Neutrophil (primary cell): Measurements from ENCODE around the gene GZMB.

Source experiments
- H3K27ac ChIP-seq: fragments of 200-600 bp; sonication (generic); 2 replicates; pipeline ENCODE4 v1.5.1; 2016; ENCODE audit warnings: mild to moderate bottlenecking, moderate library complexity
- H3K27me3 ChIP-seq: fragments of 200-600 bp; sonication (generic); 2 replicates; pipeline ENCODE4 v1.6.0; 2016; ENCODE audit warnings: mild to moderate bottlenecking
- H3K36me3 ChIP-seq: fragments of 200-600 bp; sonication (generic); 2 replicates; pipeline ENCODE4 v1.5.1; 2017
- H3K4me1 ChIP-seq, 2 experiments: fragments of 200-600 bp in 1 of 2; sonication (generic) in 1 of 2; 1 replicate in 1 of 2; 2 replicates in 1 of 2; pipeline versions ENCODE4 v1.5.1 to v1.6.1; 2013 to 2016; ENCODE audit warnings: low read depth in 1 of 2, low read length in 1 of 2, mild to moderate bottlenecking in 1 of 2, moderate library complexity in 1 of 2; ENCODE audit not compliant: control insufficient read depth in 1 of 2, insufficient read depth in 1 of 2
- H3K4me3 ChIP-seq, 2 experiments: fragments of 200-600 bp in 1 of 2; sonication (generic) in 1 of 2; 1 replicate in 1 of 2; 2 replicates in 1 of 2; pipeline ENCODE4 v1.5.1; 2013 to 2016; ENCODE audit warnings: low read depth in 1 of 2, low read length in 1 of 2, mild to moderate bottlenecking in 1 of 2, moderate library complexity in 1 of 2
- H3K9me3 ChIP-seq: fragments of 200-600 bp; sonication (generic); 2 replicates; pipeline ENCODE4 v1.5.1; 2016
- TF ChIP-seq, protein P1 (sequence below): fragments of 200-600 bp; sonication (generic); IDR thresholded peaks from 2 replicates; pipeline ENCODE4 v1.5.1; 2016; ENCODE audit warnings: antibody characterized with exemption

GZMB gene

DNA sequence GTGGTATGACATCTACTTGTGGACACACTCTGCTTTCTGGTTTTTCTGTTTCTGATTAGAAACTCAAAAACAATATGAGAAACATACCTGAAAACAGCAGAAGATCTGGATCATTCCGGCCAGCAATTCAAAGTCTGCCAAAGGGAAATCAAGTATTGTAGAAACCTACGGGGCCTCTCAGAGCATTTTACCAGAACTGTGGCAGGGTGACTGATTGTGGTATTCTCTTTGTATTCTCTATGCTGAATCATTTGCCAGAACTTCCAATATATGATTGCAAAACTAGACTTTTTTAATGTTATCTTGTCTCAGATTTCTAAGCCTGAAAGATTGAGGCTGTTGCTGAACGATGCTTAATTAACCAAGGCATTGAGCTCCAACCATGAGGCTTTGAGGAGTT is 5.9 kb upstream of the GZMB start:
- Histone ChIP-seq H3K36me3 (no peaks in the 10 kb centered on the region), H3K4me3 (no peak overlapping the region), H3K27me3 (no peaks in the 10 kb centered on the region), H3K4me1 (no peaks in the 10 kb centered on the region), H3K9me3 (no peaks in the 10 kb centered on the region), H3K27ac (no peak overlapping the region)
- TF ChIP-seq, protein P1, sequence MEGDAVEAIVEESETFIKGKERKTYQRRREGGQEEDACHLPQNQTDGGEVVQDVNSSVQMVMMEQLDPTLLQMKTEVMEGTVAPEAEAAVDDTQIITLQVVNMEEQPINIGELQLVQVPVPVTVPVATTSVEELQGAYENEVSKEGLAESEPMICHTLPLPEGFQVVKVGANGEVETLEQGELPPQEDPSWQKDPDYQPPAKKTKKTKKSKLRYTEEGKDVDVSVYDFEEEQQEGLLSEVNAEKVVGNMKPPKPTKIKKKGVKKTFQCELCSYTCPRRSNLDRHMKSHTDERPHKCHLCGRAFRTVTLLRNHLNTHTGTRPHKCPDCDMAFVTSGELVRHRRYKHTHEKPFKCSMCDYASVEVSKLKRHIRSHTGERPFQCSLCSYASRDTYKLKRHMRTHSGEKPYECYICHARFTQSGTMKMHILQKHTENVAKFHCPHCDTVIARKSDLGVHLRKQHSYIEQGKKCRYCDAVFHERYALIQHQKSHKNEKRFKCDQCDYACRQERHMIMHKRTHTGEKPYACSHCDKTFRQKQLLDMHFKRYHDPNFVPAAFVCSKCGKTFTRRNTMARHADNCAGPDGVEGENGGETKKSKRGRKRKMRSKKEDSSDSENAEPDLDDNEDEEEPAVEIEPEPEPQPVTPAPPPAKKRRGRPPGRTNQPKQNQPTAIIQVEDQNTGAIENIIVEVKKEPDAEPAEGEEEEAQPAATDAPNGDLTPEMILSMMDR, result no peak

DNA sequence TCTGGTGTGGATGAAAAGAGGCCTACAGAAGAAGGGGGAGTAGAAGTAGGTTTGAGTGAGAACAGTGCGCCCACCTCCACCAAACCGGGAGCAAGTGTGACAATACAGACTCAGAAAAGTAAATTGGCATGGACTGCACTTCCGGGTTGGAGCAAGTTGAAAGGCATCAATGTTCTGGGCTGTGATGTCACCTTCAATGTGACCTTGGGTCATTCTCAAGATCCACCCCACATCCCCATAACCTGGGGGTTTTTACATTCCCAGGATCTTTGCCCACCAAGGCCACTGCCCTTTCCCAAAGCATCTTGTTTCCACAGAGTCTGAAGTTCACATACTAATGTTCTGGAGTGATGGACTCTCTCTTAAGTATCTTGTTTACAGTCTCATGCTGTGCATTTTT is 5.3 kb upstream of the GZMB start:
- TF ChIP-seq, protein P1, result no peak
- Histone ChIP-seq H3K27ac (no peak overlapping the region), H3K9me3 (no peaks in the 10 kb centered on the region), H3K27me3 (no peaks in the 10 kb centered on the region), H3K4me3 (no peak overlapping the region), H3K36me3 (no peaks in the 10 kb centered on the region), H3K4me1 (no peaks in the 10 kb centered on the region)

DNA sequence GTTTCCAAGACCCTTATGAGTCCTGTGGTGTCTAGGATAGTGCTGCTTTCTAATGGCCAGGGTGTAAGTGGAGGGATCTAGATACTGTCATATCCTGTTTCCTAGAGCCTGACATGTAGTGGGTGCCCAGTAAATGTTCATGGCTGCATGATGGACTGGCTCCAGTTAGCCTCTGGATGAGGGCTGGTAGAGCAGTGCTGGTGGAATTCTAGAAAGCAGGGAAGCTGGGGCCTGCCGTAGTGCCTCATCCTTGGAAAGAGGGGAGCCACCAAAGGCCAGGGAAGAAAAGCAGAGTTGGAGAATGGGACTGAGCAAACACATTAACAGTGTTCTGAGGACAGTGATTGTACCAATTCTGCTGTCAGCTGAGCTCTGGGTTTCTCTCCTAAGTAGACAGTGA is 637 bp downstream of the GZMB start:
- TF ChIP-seq, protein P1, result no peak
- H3K9me3 ChIP-seq, result no peaks in the 10 kb centered on the region
- no peaks in the 10 kb centered on the region for H3K27me3 ChIP-seq
- H3K4me3 ChIP-seq, result no peak overlapping the region
- no peaks in the 10 kb centered on the region for H3K36me3 ChIP-seq
- H3K27ac ChIP-seq, result no peak overlapping the region
- H3K4me1 ChIP-seq, result no peaks in the 10 kb centered on the region

DNA sequence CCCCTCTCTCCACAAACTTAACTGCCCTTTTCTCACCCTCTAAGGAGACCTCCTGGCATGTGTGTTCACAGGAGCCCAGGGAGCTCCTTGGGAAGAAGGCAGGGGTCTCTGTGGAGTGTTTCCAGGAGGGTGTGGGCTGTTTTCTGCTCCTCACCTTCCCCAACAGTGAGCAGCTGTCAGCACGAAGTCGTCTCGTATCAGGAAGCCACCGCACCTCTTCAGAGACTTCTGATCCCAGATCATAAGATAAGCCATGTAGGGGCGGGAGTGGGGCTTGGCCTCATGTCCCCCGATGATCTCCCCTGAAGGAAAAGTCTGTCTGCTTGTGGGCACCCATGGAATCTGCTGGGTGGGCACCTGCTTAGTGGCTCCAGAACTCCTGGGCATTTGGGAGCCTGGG is 1.2 kb downstream of the GZMB start:
- Histone ChIP-seq H3K9me3 (no peaks in the 10 kb centered on the region), H3K27ac (no peak overlapping the region), H3K36me3 (no peaks in the 10 kb centered on the region), H3K27me3 (no peaks in the 10 kb centered on the region), H3K4me3 (no peak overlapping the region), H3K4me1 (no peaks in the 10 kb centered on the region)
- TF ChIP-seq, protein P1, result no peak

DNA sequence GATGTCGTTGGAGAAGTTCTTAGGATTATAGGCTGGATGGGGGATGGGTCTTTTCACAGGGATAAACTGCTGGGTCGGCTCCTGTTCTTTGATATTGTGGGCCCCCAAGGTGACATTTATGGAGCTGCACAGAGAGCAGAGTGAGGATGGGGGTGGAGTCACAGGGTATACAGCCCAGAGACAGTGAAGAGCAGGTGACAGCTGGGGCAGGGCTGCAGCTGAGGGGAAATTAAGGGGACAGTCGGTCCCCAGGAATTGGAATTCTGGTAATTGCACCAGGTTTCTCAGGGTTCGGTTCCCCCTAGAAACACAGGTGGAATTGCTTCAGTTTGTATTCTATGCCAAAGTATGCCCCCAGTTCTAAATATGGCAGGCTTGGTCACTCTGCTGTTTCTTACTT is 1.7 kb downstream of the GZMB start:
- Histone ChIP-seq H3K9me3 (no peaks in the 10 kb centered on the region), H3K27ac (no peak overlapping the region), H3K4me3 (no peak overlapping the region), H3K36me3 (no peaks in the 10 kb centered on the region), H3K4me1 (no peaks in the 10 kb centered on the region), H3K27me3 (no peaks in the 10 kb centered on the region)
- TF ChIP-seq, protein P1, result no peak

DNA sequence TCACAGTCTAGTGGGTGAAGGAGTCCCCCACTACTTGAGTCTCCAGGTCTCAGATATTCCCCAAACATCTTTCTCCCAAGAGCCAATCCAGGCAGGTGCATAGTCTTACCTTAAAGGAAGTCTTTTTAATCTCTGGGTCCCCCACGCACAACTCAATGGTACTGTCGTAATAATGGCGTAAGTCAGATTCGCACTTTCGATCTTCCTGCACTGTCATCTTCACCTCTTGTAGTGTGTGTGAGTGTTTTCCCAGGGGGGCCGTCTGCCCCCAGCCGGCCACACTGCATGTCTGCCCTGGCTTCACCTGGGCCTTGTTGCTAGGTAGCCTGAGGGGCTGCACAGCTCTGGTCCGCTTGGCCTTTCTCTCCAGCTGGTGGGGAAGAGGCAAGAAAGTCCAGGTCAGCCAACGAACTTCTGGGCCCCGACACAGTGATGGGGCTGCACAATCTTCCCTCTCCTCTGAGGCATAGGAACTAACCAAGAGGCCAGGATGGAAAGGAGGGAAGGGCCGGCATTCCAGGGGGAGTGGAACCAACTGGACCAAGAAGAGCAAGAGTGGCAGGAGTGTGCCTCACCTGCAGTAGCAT is 2.1 kb downstream of the GZMB start:
- Histone ChIP-seq H3K36me3 (no peaks in the 10 kb centered on the region), H3K4me3 (no peak overlapping the region), H3K27ac (no peak overlapping the region), H3K27me3 (no peaks in the 10 kb centered on the region), H3K9me3 (no peaks in the 10 kb centered on the region), H3K4me1 (no peaks in the 10 kb centered on the region)
- TF ChIP-seq, protein P1, result no peak
